ENCODE results near the gene GREB1L.
A peak's percentile ranks its signal among the peaks of the same experiment; 100 is the strongest.
"Not testable (repeated sequence)": the region's sequence is repeated elsewhere in the genome, so short reads cannot be mapped to it uniquely, and the experiment has no call there.

GREB1L gene

GRCh38 chr18:21242141-21242779 lies at the start of gene GREB1L:
GREB1L (plus strand) TSS chr18:21242232; CDS start chr18:21383519, 141,287 bp downstream.
- ATAC-seq, result no peak

GRCh38 chr18:21192308-21192624 lies 49.8 kb upstream of the GREB1L start:
- no peak for ATAC-seq

More at GRCh38 chr18:21242141-21242779, at the start of gene GREB1L:
- DNase-seq, result peak; percentile 38

GRCh38 chr18:21194871-21195771 lies 46.9 kb upstream of the GREB1L start:
- no peak for DNase-seq
- ATAC-seq, result no peak

More at GRCh38 chr18:21192308-21192624, 49.8 kb upstream of the GREB1L start:
- DNase-seq, result no peak

- ATAC-seq (no peak), DNase-seq (no peak)
Measured at GRCh38 chr18:21196426-21196825, 45.6 kb upstream of the GREB1L start.

- ATAC-seq (no peak), DNase-seq (no peak)
Measured at GRCh38 chr18:21203126-21203525, 38.9 kb upstream of the GREB1L start.

GRCh38 chr18:21203542-21204241 lies 38.3 kb upstream of the GREB1L start:
- no peak for ATAC-seq

GRCh38 chr18:21205695-21206094 lies 36.3 kb upstream of the GREB1L start:
- ATAC-seq (no peak), DNase-seq (no peak)

More at GRCh38 chr18:21203542-21204241, 38.3 kb upstream of the GREB1L start:
- DNase-seq, result no peak

GRCh38 chr18:21210278-21210677 lies 31.8 kb upstream of the GREB1L start:
- ATAC-seq (no peak), DNase-seq (no peak)

- no peak for DNase-seq
- ATAC-seq, result no peak
Measured at GRCh38 chr18:21210784-21211183, 31.2 kb upstream of the GREB1L start.

GRCh38 chr18:21214409-21214808 lies 27.6 kb upstream of the GREB1L start:
- not testable (repeated sequence) for DNase-seq, ATAC-seq

GRCh38 chr18:21215490-21215889 lies 26.5 kb upstream of the GREB1L start:
- DNase-seq (no peak), ATAC-seq (no peak)

GRCh38 chr18:21218862-21219261 lies 23.2 kb upstream of the GREB1L start:
- ATAC-seq (no peak), DNase-seq (no peak)

GRCh38 chr18:21230436-21230835 lies 11.6 kb upstream of the GREB1L start:
- DNase-seq, result no peak
- no peak for ATAC-seq

GRCh38 chr18:21241301-21242048 lies 557 bp upstream of the GREB1L start:
- DNase-seq, result no peak
- ATAC-seq, result no peak

- DNase-seq, result no peak
- ATAC-seq, result no peak
Measured at GRCh38 chr18:21242780-21243401, 859 bp downstream of the GREB1L start.

GRCh38 chr18:21254576-21254975 lies 12.5 kb downstream of the GREB1L start:
- no peak for DNase-seq
- ATAC-seq, result no peak

GRCh38 chr18:21255211-21255610 lies 13.2 kb downstream of the GREB1L start:
- ATAC-seq, result no peak
- no peak for DNase-seq

GRCh38 chr18:21257386-21257785 lies 15.4 kb downstream of the GREB1L start:
- ATAC-seq, result no peak

GRCh38 chr18:21260621-21261020 lies 18.6 kb downstream of the GREB1L start:
- ATAC-seq (no peak), DNase-seq (no peak)

More at GRCh38 chr18:21257386-21257785, 15.4 kb downstream of the GREB1L start:
- DNase-seq, result no peak

GRCh38 chr18:21261352-21261751 lies 19.3 kb downstream of the GREB1L start:
- no peak for ATAC-seq
- DNase-seq, result no peak

- DNase-seq, result no peak
- ATAC-seq, result no peak
Measured at GRCh38 chr18:21262244-21262643, 20.2 kb downstream of the GREB1L start.

- DNase-seq (no peak), ATAC-seq (no peak)
Measured at GRCh38 chr18:21262979-21263378, 20.9 kb downstream of the GREB1L start.
